HG02623 (cell line): ENCODE measurements around the gene RHOA.
A peak's percentile ranks its signal among the peaks of the same experiment; 100 is the strongest.

Experiments
- ATAC-seq: cut with Tn5 transposase; IDR thresholded peaks from one replicate; pipeline ENCODE4 v1.9.1; 2021; ENCODE audit warnings: moderate library complexity; ENCODE audit not compliant: unreplicated experiment

The RHOA gene

DNA sequence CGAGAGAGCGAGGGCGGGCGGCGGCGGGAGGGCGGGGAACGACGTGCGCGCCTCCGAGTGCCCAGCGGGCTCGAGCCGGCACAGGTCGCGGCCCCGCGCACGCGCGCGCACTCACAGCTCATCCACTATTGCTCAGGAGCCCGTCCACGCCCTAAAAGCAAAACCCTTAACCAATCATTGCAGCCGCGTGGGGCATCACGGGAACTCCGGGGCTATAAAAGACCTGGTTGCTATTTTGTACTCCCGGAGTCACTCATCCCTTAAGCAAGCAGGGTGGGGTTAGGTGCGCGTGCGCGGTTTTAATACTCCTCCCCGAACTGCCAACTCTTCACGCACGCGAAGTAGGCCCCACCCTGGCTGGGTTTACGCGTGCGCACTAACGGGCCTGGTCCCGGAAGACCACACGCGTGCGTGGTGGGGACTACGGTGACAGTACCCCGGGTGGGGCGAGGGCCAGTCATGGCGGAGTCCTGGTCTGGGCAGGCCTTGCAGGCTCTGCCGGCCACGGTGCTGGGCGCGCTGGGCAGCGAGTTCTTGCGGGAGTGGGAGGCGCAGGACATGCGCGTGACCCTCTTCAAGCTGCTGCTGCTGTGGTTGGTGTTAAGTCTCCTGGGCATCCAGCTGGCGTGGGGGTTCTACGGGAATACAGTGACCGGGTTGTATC, at the start of gene RHOA, which contains the start of gene TCTA:
RHOA (minus strand) TSS at position 9 of the 664 bp plus-strand sequence. CDS start 36,387 bp downstream, outside the sequence.
TCTA (plus strand) TSS at position 456 of the 664 bp plus-strand sequence; CDS start at position 460, 4 bp downstream.
- peak; percentile 67 for ATAC-seq

DNA sequence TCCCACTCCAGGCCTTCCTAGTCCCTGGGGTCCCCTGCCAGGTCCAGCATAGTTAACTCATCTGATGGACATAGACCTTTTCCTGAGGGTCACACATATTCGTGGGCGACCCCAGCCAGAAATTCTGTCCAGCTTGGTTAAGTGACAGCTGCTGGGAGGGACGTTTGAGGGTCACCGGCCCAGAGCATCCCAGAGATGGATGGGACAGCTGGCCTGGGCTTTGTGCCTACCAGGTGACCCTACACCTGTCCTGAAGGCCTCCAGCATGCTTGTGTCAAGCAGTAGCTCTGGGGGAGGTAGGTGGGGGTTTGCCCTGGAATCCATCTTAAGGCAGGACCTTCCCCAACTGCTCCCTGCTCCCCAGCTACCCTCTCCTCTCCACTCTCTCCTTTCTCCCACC, 49.2 kb upstream of the RHOA start:
- no peak for ATAC-seq

DNA sequence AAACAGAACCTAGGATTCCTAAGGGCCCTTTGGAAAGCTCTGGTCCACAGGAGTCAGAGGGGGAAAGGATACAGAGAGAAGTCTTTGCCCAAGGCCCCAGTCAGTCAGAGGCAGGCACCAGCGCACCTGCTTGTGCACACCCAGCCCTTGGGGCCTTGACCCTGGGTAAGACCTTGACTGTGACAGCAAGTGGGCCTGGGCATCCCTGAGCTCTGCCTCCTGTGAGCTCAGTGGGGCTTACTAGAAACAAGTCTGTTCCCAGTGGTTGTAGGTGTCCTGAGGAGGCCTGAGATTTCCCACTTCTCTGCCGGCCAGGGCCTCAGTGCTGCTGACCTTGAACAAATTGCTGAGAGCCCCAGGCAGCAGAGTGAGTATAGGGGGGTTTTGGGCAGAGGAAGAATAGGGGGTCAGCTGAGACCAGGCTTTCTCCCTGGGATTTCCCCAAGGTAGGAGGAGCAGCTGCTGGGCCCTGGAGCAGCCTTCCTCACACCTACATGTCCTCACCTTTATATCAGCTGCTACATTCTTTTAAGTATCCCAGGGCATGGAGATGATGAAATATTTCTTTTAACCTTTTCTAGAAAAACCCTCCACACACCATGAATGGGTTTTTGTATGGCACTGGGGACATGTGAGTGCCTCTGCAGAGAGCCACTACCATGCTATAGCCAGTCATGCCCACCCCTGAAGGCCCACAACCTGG, 48.6 kb upstream of the RHOA start:
- ATAC-seq = no peak

DNA sequence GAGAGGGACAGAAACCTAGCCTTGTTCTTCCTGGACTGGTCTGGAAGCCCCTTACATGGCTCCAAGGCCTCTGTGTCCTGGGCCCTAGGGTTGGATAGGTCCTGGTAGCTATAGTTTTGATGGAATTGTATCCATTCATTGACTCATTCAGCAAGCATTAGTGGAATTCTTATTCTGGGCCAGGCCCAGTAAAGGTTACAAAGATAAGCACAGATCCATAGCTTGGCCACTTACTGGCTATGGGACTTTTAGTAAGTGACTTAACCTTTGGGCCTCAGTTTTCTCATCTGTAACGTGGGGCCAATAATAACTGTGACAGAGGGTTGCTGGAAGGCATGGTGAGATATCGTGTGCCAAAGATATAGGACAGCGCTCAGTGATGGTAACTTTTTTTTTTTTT, 44.7 kb upstream of the RHOA start:
- ATAC-seq = no peak

DNA sequence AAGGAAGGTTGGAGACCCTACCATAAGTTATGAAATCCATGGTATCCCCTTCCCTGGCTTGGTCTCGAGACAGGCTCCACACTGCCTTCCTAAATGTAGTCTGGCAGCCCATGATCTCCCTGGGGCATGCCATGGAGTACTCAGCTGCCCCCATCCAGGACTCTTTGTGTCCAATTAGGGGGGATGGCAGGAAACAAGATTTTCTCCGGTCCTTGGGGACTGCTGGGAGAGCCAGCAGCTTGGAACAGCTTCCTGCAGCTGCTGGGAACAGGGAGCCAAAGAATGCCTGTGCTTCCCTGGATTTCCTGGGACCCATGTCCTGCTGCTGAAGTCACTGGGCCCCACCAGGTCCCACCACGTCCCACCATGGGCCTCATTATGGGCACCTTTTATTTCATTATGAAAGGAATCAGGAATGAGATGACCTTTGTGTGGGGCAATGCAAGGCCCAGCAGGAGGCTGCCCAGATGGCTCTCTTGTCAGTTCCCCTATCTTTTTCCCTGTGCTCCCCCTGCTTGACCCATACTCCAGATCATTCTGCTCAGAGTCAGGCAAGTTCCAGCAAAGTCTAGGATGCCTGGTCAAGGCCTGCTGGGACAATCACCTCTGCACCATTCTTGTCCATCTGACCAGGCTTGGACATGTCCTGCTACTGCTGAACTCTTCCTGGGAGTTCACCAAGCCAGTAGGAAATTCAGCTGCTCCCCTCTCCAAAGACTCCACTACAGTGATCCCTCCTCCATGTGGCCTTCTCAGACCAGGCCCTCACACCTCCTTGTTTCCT, 43.3 kb upstream of the RHOA start:
- no peak for ATAC-seq

DNA sequence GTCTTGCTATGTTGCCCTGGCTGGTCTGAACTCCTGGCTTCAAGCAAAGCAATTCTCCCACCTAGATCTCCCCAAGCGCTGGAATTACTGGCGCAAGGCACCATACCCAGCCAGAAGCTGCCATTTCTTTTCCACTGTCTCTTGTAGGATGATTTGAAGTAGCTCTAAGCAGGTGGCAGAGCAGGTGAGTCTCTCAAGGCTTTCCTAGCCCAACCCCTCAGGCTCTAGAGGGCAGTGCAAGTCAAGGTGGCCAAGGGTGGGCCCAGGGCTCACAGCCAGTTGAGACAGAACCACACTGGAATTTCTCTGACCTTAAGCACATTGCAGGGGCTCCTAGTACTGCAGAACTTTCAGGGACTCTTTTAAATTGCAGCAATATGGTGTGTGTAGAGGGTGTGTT, 42.7 kb upstream of the RHOA start:
- no peak for ATAC-seq

DNA sequence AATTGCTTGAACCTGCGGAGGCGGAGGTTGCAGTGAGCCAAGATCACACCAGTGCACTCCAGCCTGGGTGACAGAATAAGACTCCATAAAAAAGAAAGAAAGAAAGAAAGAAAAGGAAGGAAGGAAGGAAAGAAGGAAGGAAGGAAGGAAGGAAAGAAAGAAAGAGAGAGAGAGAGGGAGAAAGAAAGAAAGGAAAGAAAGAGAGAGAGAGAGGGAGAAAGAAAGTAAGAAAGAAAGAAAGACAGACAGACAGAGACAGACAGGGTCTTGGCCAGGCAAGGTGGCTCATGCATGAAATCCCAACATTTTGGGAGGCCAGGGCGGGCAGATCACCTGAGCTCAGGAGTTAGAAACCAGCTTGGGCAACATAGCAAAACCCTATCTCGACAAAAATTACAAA, 41.8 kb upstream of the RHOA start:
- ATAC-seq = no peak

DNA sequence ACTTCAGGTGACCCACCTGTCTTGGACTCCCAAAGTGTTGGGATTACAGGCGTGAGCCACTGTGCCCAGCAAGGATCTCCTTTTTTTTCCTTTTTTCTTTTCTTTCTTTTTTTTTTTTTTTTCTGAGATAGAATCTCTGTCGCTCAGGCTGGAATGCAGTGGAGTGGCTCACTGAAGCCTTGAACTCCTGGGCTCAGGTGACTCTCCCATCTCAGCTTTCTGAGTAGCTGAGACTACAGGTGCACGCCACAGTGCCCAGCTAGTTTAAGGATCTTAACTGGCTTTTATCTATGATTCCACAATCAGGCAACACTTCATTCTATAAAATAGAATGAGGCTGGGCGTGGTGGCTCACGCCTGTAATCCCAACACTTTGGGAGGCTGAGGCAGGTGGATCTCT, 33.6 kb upstream of the RHOA start:
- ATAC-seq = no peak

DNA sequence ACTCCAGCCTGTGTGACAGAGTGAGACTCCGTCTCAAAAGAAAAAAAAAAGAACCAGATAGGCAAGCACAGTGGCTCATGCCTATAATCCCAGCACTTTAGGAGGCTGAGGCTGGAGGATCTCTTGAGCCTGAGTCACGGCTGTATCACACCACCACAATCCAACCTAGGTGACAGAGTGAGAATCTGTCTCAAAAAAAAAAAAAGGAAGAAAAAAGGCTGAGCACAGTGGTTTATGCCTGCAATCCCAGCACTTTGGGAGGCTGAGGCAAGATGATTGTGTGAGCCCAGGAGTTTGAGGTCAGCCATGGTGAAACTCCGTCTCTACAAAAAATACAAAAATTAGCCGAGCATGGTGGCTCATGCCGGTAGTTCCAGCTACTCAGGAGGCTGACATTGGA, 23.0 kb upstream of the RHOA start:
- no peak for ATAC-seq

DNA sequence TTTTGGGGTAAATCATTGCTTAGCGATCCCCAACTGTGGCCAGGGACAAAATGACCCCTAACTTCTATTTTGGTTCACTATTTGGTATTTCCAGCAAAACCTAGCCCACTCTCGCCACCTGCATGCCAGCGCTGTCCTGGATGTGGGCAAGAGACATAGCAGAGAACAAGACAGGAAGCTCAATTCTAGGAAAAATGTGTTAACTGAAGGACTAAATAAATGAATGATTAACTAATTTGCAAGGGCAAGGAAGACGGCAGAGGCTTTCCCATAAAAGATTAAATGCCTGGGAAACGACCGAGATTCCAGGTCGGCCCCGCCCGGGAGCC, 16.9 kb upstream of the RHOA start:
- no peak for ATAC-seq

DNA sequence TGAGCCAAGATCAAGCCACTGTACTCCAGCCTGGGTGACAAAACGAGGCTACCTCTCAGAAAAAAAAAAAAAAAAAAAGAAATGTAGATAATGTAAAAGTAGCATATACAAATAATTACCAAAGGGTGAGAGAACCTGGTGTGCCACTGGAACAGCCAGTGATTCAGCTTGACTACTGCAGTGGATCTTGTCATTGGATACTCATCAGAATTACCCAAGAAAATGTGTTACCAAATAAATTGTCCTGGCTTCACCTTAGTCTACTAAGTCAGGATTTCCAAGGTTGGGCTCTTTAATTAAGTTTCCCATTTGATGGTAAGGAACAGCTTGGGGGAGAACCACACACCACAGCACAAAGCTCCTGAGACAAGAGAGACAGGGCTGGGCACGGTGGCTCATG, 15.8 kb upstream of the RHOA start:
- ATAC-seq = no peak

DNA sequence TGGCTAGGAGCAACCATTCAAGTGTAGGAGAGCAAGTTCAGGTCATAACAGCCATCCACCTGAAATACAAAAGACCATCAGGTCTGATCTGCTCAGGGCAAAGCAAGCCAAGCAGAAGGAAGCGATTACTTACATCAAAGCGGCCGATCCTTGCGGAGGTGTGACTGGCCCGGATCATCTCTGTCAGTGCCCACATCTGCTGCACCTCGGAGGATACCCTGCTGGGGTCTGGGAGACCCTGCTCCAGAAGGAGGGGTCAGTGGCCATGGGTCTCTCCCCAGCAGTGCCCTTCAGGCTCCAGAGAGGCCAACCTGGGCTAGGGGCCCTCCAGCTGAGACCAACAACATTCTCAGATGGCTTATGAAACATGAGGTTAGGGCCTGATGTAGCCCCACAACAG, 13.0 kb upstream of the RHOA start:
- ATAC-seq = no peak

DNA sequence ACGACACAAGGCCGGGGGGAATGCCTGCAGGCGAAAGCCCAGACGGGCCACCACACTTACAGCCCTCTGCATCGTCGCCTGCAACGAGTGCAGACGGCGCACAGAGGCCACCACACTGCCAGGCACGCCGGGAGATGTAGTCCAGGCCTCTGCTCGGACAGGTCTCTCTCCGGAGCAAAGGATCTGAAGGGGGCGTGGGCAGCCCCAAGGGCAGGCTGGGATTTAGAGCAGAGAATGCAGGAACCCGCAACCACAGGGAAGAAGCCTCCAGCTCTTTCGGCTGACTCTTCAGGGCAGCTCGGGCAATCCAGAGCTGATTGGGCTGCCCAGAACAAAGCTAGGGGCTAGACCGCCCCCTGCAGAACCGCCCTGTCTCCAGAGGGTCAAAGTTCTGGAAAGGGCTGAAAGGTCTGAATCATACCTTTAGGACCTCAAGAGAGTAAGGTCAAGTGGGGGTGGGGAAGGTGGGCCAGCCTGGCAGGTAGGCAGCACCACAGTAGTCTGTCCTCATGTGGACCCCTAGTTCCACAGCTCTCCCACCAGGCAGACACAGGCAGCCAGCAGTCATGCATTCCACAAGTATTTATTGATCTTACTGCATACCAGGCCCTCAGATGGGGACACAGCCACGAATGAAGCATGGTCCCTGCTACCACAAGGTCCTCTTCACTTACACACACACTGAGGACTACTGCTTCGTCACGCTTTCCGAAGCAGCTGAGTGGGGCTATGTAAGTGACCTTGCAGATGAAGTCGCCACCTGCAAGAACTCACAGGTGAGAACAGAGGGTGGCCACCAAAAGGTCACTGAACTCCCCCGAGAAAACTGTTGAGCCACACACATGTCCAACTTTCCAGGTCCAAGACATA, 10.8 kb upstream of the RHOA start, which contains the start of gene AMT:
AMT (minus strand) TSS at position 95 of the 870 bp plus-strand sequence; CDS start at position 72, 23 bp downstream.
- ATAC-seq = no peak

DNA sequence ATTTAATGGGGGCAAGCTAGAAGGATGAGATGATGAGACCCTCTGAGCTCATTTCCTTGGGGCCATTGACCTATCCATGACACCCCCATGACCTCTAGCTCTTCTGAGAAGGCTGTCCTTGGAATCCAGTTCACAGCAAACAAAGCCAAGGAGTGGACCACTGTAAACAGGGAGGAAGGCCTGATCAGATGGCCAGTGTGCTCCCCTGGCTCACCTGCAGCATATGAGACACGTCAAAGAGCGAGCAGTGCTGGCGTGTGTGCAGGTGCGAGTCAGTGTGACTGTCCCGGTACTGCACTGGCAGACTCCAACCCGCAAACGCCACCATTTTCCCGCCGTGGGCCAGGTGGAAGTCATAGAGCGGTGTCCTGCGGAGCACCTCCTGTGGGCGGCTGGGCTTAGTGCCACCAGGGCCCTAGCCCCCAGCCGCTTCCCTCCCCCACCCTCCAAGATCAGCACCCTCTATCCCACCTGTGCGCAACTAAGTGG, 10.2 kb upstream of the RHOA start:
- no peak for ATAC-seq

DNA sequence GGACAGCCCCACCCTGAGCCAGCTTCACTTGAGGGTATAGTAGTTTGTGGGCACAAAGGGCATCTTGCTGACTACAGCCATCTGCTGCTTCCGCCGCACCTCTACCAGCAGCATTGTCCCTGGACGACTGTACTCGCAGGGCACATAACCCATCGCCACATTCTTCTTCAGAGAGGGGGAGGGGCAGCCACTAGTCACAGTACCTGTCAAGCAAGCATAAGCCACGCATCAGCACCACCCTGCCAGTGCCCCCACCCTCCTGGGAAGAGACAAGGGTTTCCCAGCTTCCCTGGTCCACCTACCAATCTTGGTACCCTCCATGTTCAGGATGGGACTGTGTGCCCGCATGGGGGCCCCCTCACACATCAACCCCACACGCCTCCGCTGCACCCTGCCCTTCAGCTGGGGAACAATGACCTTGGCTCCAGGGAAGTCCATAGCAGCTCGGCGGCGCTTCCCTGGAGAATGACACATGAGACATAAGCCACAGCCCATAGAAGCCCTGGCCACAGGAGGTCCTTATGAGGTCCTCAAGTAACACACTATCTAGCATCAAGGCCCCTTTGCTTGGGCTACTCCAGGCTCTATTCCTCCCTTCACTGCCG, 5.8 kb upstream of the RHOA start:
- no peak for ATAC-seq

DNA sequence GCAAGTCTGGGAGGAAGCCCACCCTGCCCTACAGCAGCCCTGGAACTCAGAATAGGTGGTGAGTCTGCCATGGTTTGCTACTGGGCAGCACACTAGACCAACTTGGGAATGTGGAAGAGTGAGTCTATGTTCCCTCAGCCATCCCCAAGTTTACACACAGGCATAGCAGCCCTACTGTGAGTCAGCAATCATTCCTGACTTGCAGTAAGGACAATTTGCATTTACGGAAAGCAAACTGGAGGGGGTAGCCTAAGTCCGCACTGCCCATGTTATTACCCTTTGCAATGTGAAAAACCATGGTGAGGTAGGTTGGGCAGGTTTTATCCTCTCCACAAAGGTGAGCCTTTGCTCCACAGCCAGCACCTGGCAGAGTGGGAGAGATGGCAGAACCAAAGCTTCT, 5.1 kb upstream of the RHOA start:
- ATAC-seq = no peak

DNA sequence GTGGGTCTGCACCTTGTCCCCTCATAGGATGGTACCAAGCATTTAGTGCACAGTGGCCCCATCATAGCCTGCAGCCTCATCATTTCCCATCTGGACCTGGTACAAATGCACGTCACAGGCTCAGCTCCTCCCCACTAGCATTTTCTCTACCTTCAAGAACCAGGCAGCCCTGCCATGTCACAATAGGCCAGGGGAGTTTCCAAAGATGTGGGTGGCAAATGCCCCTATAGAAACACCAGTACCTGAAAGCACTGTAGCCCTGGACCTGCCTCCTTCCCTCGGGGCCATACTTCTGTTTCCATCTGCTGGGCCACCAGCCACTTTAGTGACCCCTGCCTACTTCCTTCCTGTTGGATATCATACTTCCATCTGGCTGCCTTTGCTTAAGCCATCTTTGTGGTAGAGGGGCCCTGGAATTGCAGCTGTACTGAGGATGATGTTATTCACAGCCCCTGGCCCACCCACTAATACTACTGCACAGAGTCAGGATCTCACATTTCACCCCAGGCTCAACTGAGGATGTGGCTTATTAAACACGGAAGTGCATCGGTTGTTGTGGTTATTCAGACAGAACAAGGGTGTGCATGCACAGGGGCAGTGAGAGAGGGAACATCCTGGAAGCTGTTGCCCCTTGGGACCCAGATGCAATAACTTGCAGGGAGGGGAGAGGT, 4.3 kb upstream of the RHOA start:
- no peak for ATAC-seq

DNA sequence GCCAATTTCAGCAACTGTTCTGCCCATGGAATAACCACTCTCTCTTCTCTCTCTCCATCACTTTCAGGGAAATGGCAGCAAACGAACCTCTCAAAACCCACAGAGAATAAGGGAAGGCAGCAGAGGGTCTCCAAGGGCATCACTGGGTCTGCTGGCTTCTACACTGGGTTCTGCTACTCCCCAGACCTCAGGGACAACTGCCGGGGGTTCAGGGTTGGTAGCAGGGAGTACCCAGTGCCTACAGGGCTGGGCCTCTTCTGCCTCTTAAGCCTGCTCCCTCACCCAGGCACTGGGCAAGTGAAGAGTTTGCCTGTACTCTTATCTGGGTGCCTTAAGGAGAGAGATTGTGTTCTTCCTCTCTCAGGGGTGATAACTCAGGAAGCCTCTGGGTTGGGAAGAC, 3.0 kb upstream of the RHOA start:
- no peak for ATAC-seq

DNA sequence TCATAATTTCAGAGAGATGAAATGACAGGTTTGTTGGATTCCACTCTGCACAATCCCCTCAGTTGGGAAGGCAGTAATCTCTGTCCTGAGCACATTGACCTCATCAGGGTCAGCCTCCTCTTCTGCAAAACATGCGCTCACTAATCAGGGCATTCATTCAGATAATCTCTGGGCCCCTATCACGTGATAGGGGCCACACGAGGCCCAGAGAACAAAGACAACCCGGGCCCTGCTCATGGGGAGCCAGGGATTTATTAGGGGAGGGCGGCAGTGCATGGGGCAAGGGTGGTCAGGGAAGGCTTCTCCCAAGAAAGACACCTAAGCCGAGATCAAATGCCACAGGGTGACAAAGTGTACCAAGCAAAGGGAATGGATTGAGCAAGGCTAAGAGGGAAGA, 1.6 kb upstream of the RHOA start:
- ATAC-seq = no peak
